Activated CD4-positive, alpha-beta T cell treated with anti-CD3 and anti-CD28 coated beads for 48 hours (primary cell): ENCODE results near the gene SNX32.

Experiments used
- DNase-seq: peaks from one replicate; pipeline ENCODE4 v3.0.0-alpha.2; 2020

The SNX32 gene

DNA sequence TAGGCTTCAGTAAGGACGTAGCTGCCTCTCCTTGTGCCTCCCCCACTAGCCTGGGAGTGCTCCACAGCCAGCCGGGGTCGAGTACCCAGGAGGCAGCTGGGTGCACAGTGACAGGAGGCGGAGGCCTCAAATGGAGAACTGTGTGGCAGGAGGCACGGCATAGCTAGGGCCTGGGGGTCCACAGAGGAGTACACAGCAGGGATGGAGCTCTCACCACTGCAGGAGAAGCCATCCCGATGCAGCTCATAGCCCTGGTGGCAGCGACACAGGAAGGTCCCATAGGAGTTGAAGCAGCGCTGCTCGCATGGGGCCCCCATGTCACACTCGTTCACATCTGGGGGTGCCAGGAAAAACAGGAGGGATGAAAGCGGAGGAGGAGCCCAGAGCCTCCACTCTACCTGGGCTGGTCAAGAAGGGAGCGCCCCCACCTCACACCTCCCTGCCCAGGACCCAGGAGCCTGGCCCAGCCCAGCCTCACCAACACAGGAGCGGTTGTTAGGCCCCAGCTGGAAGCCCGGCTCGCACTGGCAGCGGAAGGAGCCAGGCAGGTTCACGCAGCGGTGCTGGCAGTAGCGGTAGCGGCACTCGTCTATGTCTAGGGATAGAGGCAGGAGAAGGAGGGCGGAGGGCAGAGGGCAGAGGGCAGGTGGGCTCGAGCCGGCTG, 36.0 kb downstream of the SNX32 start:
- no peak for DNase-seq

DNA sequence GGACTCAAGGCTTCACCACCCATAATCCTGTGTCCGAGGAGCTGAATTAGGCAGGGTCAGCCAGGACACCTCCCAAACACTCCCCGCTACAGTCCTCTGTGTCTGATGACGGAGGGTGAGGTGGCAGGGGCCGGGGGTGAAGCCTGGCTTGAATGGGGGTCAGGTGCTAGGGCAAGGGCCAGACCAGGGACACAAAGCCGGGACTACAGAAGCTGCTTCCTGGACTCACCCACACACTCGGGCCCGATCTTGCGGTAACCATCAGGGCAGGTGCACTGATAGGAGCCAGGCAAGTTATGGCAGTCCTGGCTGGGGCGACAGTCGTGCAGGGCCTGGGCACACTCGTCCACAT, 36.5 kb downstream of the SNX32 start:
- no peak for DNase-seq

DNA sequence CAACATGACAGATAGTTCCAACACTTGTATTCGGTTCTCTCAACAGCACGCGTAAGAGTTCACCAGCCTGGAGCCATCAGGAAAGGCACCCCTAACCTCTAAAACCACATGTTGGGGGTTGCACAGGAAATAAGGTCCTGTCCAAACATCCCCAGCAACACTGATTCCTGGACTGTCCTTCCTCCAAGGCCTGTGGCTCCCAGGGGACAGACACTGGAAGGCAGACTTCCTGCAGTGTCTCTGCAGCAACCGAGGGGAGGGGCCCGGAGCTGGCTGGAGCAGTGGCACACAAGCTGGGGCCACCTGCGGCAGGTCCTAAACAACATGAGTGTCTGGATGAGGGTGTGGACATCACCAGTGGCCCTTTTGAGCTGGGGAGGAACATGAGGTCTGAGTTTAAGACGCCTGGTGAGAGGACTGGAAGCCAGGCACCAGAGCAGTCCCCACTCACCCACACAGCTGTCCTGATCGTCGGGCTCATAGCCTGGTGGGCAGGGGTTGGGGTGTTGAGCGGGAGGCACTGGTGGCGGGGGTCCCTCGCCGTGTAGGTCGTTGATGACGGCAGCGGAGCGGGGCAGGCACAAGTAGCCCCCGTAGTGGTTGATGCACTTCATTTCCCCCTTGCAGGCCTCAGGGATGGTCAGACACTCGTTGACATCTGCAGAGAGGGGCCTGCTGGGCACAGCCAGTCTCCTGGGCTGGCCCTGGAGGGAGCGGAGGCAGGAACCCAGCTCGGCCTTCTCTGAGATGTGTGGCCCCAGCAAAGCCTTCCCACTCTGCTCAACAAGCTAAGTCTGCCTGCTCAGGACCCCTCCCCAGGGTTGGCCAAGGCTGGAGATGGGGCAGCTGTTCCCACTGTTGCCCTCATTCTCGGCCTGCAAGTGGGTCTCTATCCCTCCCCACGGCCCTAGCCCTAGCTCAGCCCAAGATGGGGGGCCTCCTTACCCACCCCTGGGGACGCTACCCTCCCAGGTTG, 37.2 kb downstream of the SNX32 start:
- DNase-seq = no peak

DNA sequence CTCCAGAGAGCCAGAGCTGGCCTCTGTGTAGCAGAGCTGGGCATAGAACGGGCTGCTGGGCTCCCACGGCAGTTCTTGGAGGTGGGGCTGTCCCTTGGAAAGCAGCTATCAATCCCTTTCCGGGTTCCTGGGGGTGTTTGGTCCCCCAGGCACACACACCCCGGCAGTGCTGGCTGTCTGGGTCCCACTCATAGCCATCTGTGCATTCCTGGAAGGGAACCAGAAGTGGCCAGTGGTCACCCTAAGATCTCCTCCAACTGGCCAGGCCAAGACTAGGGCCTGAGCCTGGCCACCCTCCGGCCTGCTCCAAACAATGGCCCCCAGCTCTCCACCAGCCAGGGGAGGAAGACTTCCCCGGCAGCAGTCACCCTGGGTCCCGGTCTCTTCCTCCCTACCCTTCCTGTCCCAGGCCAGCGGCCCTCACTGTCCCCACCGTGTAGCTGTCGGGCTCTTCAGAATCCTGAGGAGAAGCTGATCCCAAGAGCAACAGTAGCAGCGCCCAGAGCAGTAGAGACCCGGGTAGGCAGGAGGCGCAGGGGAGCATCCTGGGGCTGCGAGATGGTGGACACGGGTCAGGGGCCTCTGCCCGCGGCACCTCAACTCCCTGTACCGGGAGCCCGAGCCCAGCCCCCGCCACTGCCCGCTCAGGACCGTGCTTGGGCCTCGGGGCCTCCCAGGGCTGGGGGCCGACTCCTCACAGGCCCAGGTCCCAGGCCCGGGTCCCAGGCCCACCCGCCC, 38.2 kb downstream of the SNX32 start:
- DNase-seq = no peak

DNA sequence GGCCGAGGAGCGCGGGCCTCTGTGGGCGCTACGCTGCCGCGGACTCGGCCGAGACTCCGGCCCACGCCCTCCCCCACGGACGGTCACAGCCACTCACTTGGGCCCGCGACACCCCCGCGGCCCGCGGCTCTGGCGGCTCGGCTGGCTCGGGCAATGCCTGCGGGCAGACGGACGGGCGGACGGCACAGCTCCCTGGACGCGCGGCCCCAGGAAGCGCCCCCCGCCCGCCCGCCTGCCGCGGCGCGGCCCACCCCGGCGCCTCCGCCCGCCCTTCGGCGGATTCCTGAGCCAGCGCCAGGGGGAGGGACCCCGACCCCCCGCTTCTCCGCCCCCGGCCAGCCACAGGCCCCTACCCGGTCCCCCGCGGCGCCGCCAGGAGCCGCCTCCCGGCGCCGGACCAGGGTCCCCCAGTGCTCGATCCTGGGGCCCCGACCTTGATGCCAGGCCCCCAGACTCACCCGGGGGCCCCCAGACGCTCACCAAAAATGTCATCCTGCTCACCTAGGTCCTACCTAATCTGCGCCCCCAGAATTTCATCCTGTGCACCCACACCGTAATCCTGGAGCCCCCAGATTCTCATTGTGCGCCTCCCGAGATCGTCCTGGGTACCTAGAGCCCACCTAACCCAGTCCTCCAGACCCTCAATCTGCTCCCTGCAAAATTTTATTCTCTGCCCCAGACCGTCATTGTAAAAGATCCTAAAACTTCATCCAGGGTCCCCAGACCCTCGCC, 39.0 kb downstream of the SNX32 start, which contains the start of gene EFEMP2:
TSS of gene EFEMP2 (minus strand) at position 215 of the 732 bp plus-strand sequence. CDS start 446 bp downstream, outside the sequence.
- no peak for DNase-seq

DNA sequence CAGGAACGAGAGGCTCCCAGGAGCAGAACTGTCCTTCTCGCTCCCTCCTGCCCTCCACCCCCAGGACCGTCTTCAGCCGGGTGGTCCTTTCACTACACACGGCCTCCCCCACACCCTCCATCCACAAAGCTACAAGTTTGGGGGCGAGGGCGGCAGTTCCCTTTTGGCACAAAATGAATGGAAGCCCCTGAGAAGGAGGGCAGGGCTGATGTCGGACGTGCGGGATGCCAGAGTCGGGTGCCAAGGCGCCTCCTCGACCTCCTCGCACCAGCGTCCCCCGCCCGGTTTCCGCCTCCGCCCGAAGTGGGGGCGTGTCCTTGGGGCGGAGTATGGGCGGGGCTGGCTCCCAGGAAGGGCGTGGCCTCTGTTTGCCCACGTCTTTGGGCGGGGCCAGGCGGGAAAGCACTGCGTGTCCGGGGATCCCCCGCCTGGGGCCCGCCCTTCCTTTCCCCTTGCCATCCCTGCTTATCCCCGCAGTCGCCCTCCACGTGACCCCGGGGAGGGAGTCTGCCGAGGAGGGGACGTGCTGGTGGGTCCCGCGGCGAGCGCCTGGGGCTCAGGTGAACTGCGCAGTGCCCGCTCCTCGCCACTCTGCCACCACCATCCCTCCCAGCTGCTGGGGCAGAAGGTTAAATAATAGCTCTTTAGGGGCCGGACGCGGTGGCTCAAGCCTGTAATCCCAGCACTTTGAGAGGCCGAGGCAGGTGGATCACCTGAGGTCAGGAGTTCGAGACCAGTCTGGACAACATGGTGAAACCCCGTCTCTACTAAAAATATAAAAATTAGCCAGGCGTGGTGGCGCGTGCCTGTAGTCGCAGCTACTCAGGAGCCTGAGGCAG, 39.8 kb downstream of the SNX32 start:
- peak; percentile 97 for DNase-seq

DNA sequence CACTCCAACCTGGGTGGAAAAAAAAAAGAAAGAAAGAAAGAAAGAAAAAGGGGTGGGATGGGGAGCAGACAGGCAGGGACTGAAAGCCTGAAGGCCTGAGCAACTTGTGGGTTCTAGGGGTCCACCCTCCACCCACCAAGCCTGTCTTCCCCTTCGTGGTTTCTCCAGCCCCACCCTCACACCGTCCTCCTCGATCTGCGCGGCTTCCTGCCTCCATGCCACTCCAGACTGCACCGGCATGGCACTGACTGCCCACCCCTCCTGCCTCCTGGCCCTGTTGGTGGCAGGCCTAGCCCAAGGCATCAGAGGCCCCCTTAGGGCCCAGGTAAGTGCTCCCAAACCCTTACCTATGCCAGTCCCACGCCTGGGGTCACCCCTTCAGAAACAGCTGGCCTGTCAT, 45.9 kb downstream of the SNX32 start, which contains the start of gene CTSW:
TSS of gene CTSW (plus strand) at position 221 of the 400 bp plus-strand sequence. CDS start at position 239, 18 bp downstream.
- DNase-seq = no peak

DNA sequence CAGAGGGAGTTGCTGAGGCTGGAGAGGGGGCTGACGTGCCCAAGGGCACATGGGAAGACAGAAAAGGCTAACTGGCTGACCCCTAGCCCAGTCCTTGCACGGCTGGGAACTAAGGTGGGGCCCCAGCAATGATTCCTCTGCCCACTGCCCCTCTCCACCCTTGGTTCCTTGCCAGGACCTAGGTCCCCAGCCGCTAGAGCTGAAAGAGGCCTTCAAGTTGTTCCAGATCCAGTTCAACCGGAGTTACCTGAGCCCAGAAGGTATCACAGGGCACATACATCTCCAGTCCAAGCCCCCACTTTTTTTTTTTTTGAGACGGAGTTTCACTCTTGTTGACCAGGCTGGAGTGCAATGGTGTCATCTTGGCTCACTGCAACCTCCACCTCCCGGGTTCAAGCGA, 46.3 kb downstream of the SNX32 start:
- no peak for DNase-seq

DNA sequence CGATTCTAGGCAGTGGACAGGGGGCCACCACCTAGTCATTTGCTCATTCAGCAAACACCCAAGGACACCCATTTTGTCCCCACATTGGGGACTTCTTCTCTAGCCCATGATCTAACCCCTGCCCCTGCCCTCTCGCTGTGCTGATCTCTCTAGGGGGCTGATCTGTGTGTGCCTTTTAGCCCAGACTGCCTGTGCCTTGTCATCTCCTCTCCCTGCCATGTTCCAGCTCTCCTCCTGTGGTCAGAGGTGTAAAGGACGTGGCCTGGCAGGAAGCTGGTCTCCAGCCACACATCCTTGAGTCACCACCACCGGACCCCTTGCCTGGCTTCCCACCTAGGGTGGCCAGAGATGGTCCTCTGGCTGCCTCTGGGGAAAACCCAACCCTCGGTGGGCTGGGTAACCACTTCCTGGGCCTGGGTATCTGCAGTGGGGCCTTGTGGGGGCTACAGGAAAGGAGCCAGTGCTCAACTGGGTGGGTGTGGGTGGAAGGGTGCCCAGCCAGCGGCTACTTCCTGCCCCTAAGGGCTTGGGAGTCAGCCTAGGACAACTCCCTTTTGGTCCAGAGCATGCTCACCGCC, 47.2 kb downstream of the SNX32 start:
- DNase-seq = no peak

DNA sequence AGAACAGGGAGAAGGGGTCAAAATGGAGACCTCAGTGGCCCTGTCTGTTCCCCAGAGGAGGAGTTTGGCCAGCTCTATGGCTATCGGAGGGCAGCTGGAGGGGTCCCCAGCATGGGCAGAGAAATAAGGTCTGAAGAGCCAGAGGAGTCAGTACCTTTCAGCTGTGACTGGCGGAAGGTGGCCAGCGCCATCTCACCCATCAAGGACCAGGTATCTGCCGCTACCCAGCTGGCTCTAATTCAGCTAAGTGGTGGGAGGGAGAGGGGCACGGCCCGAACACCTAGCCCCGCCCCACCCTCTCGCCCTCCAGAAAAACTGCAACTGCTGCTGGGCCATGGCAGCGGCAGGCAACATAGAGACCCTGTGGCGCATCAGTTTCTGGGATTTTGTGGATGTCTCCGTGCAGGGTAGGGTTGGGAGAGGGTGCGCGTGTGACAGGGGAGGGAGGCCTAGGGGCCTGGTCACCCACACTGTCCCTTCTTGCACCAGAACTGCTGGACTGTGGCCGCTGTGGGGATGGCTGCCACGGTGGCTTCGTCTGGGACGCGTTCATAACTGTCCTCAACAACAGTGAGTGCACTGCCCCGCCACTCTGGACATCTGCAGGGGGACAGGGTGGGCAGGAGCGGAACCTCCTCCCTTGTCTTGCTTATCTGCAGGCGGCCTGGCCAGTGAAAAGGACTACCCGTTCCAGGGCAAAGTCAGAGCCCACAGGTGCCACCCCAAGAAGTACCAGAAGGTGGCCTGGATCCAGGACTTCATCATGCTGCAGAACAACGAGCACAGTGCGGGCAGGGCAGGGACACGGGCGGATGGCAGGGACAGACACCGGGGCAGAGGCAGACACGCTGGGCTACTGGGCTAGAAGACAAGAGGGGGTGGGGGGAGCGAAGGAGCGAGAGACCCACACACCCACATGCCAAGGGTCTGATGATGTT, 48.6 kb downstream of the SNX32 start:
- no peak for DNase-seq

DNA sequence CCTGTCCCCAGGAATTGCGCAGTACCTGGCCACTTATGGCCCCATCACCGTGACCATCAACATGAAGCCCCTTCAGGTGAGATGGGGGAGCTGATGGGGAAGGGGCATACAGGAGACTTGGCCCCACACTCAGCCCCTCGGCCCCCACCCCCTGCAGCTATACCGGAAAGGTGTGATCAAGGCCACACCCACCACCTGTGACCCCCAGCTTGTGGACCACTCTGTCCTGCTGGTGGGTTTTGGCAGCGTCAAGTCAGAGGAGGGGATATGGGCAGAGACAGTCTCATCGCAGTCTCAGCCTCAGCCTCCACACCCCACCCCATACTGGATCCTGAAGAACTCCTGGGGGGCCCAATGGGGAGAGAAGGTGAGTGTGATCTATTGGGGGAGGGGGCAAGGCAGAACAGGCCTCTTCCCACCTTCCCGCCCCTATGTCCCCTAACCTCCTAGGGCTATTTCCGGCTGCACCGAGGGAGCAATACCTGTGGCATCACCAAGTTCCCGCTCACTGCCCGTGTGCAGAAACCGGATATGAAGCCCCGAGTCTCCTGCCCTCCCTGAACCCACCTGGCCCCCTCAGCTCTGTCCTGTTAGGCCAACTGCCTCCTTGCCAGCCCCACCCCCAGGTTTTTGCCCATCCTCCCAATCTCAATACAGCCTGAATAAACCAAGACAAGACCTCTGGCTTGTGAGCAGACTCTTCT, 49.4 kb downstream of the SNX32 start:
- no peak for DNase-seq

DNA sequence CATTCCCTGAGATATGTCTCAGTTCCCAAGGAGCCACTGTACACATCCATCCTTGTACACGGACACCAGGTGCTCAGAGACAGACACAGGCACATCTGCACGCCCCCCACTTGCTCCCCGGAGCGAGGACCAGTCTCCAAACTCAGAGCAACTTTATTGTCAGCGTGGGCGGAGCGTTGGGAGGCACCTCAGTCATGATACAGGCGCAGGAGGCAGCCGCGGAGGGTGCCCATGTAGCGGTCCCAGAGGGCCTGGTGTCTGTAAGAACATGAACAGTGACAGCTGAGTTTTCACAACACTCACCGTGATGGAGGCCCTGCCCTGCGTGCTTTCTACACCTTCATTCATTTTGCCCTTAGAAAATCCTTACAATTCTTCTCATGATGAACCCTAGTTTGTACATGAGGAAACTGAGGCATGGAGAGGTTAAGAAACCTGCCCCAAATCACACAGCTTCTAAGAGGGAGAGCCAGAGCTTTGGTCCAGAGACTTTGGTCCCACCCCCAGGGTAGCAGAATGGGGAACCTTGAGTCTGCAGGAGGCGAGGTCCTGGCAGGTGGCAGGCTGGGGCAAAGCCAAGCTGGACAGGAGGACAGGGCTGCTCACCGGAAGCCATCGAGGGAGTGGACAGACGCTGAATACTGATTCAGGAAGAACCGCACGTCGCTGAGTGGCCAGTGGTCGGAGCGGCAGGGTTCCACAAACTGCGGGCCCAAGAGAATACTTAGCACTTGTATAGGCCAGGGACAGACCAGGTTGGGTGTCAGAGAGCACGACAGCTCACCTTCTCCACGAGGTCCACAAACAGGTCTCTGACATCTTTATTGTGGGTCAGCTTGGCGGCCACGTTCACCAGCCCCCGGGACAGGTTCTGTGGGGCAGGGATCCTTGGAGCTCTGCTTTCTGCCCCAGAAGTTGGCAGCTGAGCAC, 50.3 kb downstream of the SNX32 start:
- no peak for DNase-seq

DNA sequence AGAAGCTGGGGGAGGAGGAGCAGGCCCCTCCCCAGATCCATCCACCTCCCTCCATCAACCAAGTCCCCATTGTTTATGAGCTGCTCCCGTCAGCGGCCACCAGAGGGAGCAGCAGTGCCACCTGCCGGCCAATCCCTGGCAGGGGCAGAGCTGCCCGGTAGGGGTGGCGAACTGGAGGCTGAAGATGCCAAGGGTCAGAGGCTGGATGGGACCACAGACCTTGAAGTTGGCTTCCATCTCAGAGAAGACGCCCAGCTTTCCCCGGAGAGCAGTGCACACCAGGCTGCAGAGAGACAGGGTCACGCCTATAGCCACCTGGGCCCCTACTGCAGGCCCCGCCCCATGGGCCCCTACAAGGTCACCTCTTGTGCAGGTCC, 50.9 kb downstream of the SNX32 start:
- peak; percentile 87 for DNase-seq

DNA sequence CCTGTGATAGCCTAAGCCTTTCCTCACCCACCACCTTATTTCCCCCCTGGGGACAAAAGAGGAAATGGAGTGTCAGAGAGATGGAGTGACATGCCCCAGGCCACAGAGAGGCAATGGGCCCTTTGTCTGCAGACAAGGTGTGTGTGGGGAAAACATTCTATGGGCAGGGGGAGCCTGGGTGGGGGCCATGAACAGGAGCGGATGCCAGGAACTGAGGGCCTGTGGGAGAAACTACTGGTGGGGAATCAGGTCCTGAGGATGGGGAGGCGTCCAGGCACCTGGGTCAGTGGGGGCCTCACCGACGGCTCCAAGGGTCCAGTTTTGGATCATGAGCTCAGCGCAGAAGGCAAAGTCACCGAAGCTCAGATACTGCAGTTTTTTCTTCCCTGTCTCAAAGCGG, 51.5 kb downstream of the SNX32 start:
- DNase-seq = no peak

DNA sequence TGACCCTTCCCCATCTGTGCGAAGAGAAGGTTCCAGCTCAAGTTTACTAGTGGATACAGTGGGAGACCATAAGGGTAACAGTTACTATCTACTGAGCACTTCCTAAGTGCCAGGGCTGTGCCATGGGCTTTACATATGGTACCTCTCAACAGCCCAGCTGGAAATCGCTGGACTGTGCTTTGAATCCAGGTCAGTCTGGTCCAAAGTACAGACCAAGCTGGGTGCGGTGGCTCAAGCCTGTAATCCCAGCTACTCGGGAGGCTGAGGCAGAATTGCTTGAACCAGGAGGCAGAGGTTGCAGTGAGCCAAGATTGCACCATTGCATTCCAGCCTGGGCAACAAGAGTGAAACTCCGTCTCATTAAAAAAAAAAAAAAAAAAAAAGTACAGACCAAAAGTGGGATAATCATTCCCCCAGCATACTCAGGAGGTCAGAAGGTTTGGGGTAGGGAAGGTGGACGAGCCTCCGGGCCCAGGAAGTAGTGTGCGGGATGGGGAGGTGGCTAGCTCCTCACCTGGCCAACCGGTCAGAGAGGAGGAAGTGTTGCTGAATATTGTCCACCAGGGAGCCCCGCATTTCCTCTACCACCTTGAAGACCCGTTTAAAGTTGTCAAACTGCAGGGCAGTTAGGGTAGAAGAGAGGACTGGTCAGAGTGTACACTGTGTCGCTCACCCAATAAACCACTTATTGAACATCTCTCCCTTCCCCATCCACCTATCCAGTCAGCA, 52.2 kb downstream of the SNX32 start:
- DNase-seq = no peak

DNA sequence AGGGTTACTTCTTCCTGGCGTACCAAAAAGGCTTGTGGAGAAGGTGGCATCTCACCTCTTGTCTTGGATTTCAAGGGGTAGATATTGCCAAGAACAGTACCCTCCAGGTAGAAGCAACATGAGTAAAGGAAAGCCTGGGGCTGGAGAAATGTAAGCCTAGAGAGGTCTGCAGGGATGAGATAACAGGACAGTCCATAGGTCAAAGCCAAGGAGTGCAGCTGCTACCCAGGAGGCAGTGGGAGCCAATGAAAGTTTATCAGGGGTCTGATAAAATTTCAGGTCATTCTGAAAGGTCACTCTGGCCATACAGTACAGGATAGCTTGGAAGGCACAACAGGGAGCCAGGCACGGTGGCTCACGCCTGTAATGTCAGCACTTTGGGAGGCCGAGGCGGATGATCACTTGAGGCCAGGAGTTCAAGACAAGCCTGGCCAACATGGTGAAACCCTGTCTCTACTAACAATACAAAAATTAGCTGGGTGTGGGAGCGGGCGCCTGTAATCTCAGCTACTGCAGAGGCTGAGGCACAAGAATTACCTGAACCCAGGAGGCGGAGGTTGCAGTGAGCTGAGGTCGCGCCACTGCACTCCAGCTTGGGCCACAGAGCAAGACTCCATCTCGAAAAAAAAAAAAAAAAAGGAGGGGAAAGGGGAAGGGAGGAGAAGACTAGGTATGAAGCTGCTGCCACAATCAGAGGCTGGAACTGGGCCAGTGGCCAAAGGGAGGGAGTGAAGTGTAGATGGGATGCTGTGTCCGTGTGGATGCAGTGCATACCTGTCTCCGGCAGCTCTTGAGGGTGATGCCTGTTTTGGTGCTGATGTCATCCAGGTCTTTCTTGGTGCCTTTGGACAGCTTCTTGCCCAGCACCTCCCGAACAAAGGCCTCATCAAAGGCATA, 53.3 kb downstream of the SNX32 start:
- no peak for DNase-seq
